HUDEP-2 (cell line): ENCODE data around the gene AR.
"Not testable (repeated sequence)": the region's sequence is repeated elsewhere in the genome, so short reads cannot be mapped to it uniquely, and the experiment has no call there.

ENCODE experiments used
- DNase-seq, 76 experiments: peaks; one replicate each; lab custom pipeline; 2025; ENCODE audit not compliant: unreplicated experiment in 76 of 76; lab: John Stamatoyannopoulos, UW

AR gene

DNA sequence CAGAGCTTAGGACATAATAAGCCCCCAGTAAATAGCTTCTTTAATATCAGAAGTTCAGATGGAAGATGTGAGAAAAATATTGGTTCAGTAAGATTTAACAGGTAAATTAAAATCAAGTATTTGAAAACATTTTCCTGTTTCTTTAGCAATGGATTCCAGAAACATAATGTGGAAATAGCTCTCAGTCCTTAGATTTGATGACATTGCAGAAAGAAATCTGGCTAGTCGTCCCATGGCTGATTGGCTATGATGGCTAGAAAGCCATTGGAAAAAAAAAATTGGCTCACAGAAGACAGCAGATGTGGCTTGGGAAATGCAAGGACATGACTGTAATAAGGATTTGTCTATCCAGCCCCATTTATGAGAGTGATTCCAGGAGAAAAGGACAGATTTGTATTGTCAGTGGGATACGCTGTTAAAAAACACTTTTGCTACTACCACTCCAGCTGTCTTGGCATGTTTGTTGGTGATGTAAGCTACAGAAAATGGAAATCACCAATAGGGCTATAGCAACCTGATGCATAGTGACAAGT is 78.3 kb downstream of the AR start:
- DNase-seq: no peak

GRCh38 chrX:67624325-67624724 is 80.5 kb downstream of the AR start:
- DNase-seq: no peak

- no peak for DNase-seq
Measured at GRCh38 chrX:67635424-67635823, 91.6 kb downstream of the AR start.

DNA sequence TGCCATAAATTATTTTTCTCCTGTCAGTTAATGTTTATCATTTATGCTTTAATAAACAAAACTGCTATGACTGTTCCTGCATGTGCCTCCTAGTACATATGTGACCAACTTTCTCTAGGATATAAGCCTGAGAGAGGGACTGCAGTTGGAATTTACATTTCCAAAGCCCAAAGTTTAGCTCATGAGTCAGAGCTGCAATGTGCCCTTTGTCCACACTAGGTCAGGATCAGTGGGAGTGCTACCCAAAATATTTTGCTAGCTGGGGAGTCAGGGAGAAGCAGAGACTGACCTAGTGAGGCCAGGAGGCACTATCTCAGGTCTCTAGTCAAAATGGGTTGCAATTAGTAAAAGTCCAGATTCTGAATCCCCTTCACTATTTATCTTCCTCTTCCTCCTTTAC is 92.7 kb downstream of the AR start:
- no peak for DNase-seq

- not testable (repeated sequence) for DNase-seq
Measured at GRCh38 chrX:67637293-67637692, 93.5 kb downstream of the AR start.

- DNase-seq: no peak
Measured at GRCh38 chrX:67648361-67648760, 104.5 kb downstream of the AR start.

- no peak for DNase-seq
Measured at GRCh38 chrX:67651437-67652142, 107.8 kb downstream of the AR start.

DNA sequence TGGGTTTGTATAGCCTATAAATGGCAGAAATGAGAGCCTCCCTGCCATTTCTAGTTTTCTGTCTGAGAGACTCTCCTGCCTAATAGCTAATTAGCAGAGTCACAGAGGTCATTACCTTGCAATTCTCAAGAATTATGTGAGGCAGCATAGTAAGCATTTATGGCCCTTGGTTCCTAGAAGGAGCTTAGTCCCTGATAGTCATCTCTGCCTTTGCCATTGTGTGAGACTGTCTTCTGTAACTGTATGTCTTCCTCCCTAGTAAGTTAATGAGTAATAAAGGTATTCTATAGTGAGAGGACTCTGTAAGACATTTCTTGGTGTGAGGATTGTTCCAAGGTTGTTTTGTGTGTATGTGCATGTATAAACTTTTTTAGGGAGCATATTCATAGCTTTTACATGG is 108.7 kb downstream of the AR start:
- no peak for DNase-seq

- DNase-seq: no peak
Measured at GRCh38 chrX:67654301-67654700, 110.5 kb downstream of the AR start.

DNA sequence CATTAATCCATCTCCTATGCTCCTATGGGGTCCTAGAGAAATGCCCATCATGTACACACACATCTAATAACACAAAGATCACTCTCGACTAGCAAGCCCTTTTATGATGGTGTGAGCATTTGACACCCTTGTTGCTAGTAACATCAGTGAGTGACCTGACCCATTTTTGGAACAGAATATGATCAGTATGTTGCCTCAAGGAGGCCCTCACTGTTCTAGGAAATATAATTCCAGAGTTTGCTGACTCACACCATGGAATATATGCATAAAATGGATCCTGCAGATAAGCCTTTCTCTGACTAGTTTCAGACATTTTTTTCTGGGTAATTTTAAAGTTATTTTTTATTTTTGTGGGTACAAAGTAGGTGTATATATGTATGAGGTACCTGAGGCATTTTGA is 121.8 kb downstream of the AR start:
- DNase-seq: no peak

GRCh38 chrX:67670717-67671116 is 126.9 kb downstream of the AR start:
- DNase-seq: not testable (repeated sequence)

- no peak for DNase-seq
Measured at GRCh38 chrX:67673741-67674274, 130.0 kb downstream of the AR start.

DNA sequence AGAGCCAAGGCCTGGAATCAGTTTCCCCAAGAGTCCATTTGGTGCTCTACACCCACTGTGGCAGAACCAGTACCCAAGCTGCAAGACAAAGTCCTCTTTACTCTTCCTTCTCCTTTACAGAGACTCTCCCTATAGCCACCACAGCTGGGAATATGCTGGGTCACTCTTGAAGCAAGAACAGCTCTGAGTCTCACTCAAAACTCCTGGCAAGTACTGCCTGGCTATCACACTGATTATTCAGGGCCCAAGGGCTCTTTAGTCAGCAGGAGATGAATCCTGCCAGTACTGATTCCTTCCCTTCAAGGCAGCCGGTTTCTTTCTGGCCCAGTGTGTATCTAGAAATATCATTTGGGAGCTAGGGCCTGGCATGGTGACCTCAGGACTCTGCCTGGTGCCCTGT is 130.9 kb downstream of the AR start:
- DNase-seq: no peak

GRCh38 chrX:67684136-67684535 is 140.3 kb downstream of the AR start:
- DNase-seq: no peak

- DNase-seq: no peak
Measured at GRCh38 chrX:67692246-67692645, 148.4 kb downstream of the AR start.

GRCh38 chrX:67693928-67694327 is 150.1 kb downstream of the AR start:
- DNase-seq: no peak

- no peak for DNase-seq
Measured at GRCh38 chrX:67697452-67697851, 153.6 kb downstream of the AR start.

- no peak for DNase-seq
Measured at GRCh38 chrX:67700602-67701001, 156.8 kb downstream of the AR start.

GRCh38 chrX:67714004-67714403 is 170.2 kb downstream of the AR start:
- no peak for DNase-seq

DNA sequence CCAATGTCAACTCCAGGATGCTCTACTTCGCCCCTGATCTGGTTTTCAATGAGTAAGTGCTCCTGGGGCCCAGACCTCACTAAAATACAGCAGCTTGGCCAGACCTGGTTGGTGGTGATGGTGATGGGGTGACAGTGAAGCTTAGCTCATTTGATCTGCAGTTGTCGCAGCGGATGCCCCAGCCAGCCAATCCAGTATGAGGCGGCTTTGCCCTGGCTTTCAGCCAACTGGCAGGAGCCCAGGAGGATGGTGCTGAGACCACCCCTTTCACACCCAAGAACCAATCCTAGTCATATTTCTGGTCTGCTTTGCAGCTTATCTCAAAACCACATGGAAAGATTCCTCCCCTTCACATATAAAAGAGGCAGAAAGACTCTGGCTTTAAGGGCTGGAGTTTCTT is 173.8 kb downstream of the AR start:
- no peak for DNase-seq

DNA sequence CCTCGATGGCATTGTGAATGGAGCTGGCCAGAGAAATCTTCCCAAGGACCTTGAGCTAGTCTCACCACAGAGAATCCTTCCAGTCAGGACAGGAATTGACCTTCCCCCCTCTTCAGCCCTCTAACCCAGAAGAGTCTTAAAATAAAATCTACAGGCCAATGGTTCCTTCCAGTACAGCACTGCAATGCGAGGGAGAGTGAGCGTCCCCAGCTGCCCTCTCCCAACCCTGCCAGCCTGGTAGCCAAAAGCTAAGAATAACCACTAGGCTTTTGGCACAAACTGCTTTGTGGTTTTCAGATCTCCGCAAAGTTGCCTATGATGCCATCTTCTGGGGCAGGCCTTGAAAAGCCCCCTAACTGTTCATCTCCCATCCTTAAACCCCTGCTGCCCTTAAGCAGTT is 175.1 kb downstream of the AR start:
- no peak for DNase-seq

DNA sequence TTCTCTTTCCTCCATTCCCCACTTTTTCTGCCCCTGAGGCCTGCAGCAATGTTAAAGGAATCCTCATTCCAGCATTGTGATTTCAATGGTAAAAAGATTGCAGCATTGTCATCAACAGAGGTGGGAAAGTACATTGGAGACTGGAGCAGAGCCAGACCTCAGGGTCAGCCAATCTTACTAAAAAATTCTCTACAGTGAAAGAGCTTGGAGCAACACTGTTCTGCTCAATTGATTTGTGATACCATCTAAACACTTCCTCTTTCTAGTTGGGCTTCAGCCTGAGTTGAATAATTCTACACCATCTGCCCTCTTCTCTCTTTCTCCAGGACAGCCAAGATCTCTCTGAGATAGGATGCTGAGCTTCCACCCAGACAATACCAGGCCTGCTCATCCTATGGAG is 176.5 kb downstream of the AR start:
- no peak for DNase-seq

DNA sequence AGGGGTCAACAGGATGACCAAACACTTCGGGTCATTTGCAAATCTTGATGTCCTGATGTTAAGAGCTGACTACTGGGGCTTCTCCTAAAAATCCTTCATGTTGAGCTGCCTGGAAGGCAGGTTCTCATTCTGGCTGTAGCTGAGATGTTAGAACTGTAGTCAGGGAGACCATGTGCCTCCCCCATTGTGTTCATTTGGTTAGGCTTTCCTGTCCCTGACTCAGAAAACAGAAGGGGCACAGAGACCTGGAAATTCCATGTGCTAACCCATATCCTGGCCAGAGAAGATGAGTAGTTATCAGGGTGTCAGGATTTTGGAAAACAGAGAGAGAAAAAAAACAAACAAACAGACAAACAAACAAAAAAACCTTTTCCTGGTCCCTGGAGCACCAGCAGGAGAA is 177.5 kb downstream of the AR start:
- DNase-seq: no peak
